Keratinocyte (primary cell): ENCODE data around the gene BBS2. TPM values are rescaled to one million over a fixed set of nuclear protein-coding genes. Genes with fewer than 3 reads are reported as not detected.

Experiments used
- DNase-seq: peaks from one replicate; pipeline ENCODE4 v3.0.0-alpha.2; 2011; ENCODE audit warnings: low read depth, missing footprints, low spot score
- FAIRE-seq: peaks from 2 replicates; lab custom pipeline; 2011; peaks lifted over from hg19 to GRCh38; lab: Jason Lieb, UNC
- H2AFZ ChIP-seq: 2 replicates; pipeline ENCODE4 v1.6.0; 2012; ENCODE audit warnings: low read length, control low read depth, inconsistent platforms; ENCODE audit not compliant: control insufficient read depth
- H3K27ac ChIP-seq: 2 replicates; pipeline ENCODE4 v1.5.1; 2011; ENCODE audit warnings: low read length; ENCODE audit not compliant: control insufficient read depth, insufficient read depth
- H3K27me3 ChIP-seq: 3 replicates; pipeline ENCODE4 v1.6.0; 2011; ENCODE audit warnings: low read length; ENCODE audit not compliant: control insufficient read depth, insufficient read depth; ENCODE audit errors: extremely low read depth
- H3K36me3 ChIP-seq, 2 experiments: 2 replicates in 1 of 2; 3 replicates in 1 of 2; pipeline ENCODE4 v1.5.1; 2011; ENCODE audit warnings: low read length in 2 of 2, mild to moderate bottlenecking in 1 of 2; ENCODE audit not compliant: control insufficient read depth in 2 of 2, insufficient read depth in 2 of 2; ENCODE audit errors: extremely low read depth in 1 of 2
- H3K4me1 ChIP-seq: 3 replicates; pipeline ENCODE4 v1.5.1; 2011; ENCODE audit warnings: low read length; ENCODE audit not compliant: control insufficient read depth, insufficient read depth; ENCODE audit errors: extremely low read depth
- H3K4me2 ChIP-seq: 3 replicates; pipeline ENCODE4 v1.6.0; 2011; ENCODE audit warnings: low read depth, low read length; ENCODE audit not compliant: control insufficient read depth, insufficient read depth; ENCODE audit errors: extremely low read depth
- H3K4me3 ChIP-seq, 3 experiments: fragments of 200-600 bp in 1 of 3; sonication (generic) in 1 of 3; 2 replicates in 2 of 3; 3 replicates in 1 of 3; pipeline ENCODE4 v1.5.1; 2011 to 2016; ENCODE audit warnings: low read length in 3 of 3, mild to moderate bottlenecking in 3 of 3, control low read depth in 2 of 3, inconsistent platforms in 1 of 3, low read depth in 1 of 3, mixed read lengths in 1 of 3, mixed run types in 1 of 3, moderate library complexity in 1 of 3; ENCODE audit not compliant: control insufficient read depth in 2 of 3, insufficient read depth in 2 of 3; ENCODE audit errors: extremely low read depth in 1 of 3
- H3K79me2 ChIP-seq: 2 replicates; pipeline ENCODE4 v1.6.0; 2012; ENCODE audit warnings: low read length; ENCODE audit not compliant: control insufficient read depth, insufficient read depth
- H3K9ac ChIP-seq: 3 replicates; pipeline ENCODE4 v1.6.0; 2011; ENCODE audit warnings: low read length; ENCODE audit not compliant: control insufficient read depth, insufficient read depth; ENCODE audit errors: extremely low read depth
- H3K9me1 ChIP-seq: 3 replicates; pipeline ENCODE4 v1.6.0; 2011; ENCODE audit warnings: low read length; ENCODE audit not compliant: control insufficient read depth, insufficient read depth; ENCODE audit errors: extremely low read depth
- H3K9me3 ChIP-seq: 2 replicates; pipeline ENCODE4 v1.5.1; 2012; ENCODE audit warnings: low read depth, low read length; ENCODE audit not compliant: control insufficient read depth
- H4K20me1 ChIP-seq: 3 replicates; pipeline ENCODE4 v1.6.0; 2011; ENCODE audit warnings: low read length; ENCODE audit not compliant: control insufficient read depth, insufficient read depth; ENCODE audit errors: extremely low read depth
- EZH2 ChIP-seq: IDR thresholded peaks from one replicate; pipeline ENCODE4 v1.6.1; 2012; ENCODE audit warnings: inconsistent platforms, mild to moderate bottlenecking, low read length, moderate library complexity
- dilution Hi-C: fragments of 300-500 bp; cut with MboI; formaldehyde crosslinking; loops from one replicate; pipeline ENCODE4 v1.7.0; 2020; ENCODE audit warnings: low sequenced_read_pairs; ENCODE audit not compliant: extremely low pct_ligation_motif_present
- polyA plus RNA-seq, 5 experiments: library from polyadenylated mRNA; depleted of rRNA in 3 of 5; stranded (reverse) in 3 of 5; stranded (forward) in 1 of 5; unstranded in 1 of 5; fragments of >200 nt; gene quantifications; 1 replicate in 1 of 5; 2 replicates in 3 of 5; 3 replicates in 1 of 5; pipeline versions ENCODE4 v1.2.1 to v1.2.3, GENCODE V29; 2011 to 2012; ENCODE audit warnings: missing spikeins in 2 of 5, low read depth in 1 of 5, low replicate concordance in 1 of 5
- TF ChIP-seq, protein P1 (sequence below), 3 experiments: IDR thresholded peaks in 1 of 3; conservative IDR thresholded peaks in 1 of 3; optimal IDR thresholded peaks in 1 of 3; 2 replicates in 2 of 3; 3 replicates in 1 of 3; pipeline versions ENCODE3 to v1.5.1; 2011; ENCODE audit warnings: low read length in 3 of 3, mild to moderate bottlenecking in 3 of 3, moderate library complexity in 2 of 3, control low read depth in 1 of 3, inconsistent platforms in 1 of 3; ENCODE audit not compliant: insufficient read depth in 2 of 3; ENCODE audit errors: extremely low read depth in 1 of 3

BBS2 gene
- polyA plus RNA-seq, 1 donor (not counting 4 experiments of a cell fraction or from before 2014, with no cell fraction given), result 76.1 TPM

DNA sequence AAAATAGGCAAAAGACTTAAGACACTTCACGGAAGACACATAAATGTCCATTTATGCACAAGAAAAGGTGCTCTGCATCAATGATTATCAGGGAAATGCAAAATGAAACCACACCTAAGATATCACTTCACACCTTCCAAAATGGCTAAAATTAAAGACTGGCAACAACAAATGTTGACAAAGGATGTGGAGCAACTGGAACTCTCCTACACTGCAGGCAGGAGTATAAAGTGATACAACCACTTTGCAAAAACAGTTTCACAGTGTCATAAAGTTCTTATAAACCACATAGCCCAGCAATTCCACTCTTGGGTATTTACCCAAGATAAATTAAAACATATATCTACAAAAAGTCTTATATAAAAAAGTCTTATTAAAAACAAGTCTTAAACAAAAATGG, 7.8 kb downstream of the BBS2 start:
- peaks cover 6% of the 10 kb centered on the region for H3K79me2 ChIP-seq
- dilution Hi-C loops, result no loop called here
- no peak overlapping the region for H3K4me3 ChIP-seq
- no peaks in the 10 kb centered on the region for H4K20me1 ChIP-seq
- H3K36me3 ChIP-seq, result peaks cover 6% of the 10 kb centered on the region in 2 experiments
- FAIRE-seq (no peak), DNase-seq (no peak)
- no peak for TF ChIP-seq EZH2
- TF ChIP-seq, protein P1, sequence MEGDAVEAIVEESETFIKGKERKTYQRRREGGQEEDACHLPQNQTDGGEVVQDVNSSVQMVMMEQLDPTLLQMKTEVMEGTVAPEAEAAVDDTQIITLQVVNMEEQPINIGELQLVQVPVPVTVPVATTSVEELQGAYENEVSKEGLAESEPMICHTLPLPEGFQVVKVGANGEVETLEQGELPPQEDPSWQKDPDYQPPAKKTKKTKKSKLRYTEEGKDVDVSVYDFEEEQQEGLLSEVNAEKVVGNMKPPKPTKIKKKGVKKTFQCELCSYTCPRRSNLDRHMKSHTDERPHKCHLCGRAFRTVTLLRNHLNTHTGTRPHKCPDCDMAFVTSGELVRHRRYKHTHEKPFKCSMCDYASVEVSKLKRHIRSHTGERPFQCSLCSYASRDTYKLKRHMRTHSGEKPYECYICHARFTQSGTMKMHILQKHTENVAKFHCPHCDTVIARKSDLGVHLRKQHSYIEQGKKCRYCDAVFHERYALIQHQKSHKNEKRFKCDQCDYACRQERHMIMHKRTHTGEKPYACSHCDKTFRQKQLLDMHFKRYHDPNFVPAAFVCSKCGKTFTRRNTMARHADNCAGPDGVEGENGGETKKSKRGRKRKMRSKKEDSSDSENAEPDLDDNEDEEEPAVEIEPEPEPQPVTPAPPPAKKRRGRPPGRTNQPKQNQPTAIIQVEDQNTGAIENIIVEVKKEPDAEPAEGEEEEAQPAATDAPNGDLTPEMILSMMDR (optimal IDR thresholded peaks at IDR 0.05 in 1 of 3, IDR thresholded peaks at IDR 0.05 in 1 of 3, conservative IDR thresholded peaks at IDR 0.05 in 1 of 3; ENCODE audit: extremely low read depth in 1 of 3, insufficient read depth in 2 of 3, low read length in 3 of 3), result no peak
- H3K9ac ChIP-seq, result no peak overlapping the region
- no peak overlapping the region for H3K27ac ChIP-seq
- H3K9me3 ChIP-seq, result no peaks in the 10 kb centered on the region
- H3K4me1 ChIP-seq, result peaks cover 18% of the 10 kb centered on the region
- peaks cover 2% of the 10 kb centered on the region for H3K9me1 ChIP-seq
- no peak overlapping the region for H2AFZ ChIP-seq
- H3K4me2 ChIP-seq, result no peak overlapping the region
- H3K27me3 ChIP-seq, result no peaks in the 10 kb centered on the region

- no peak overlapping the region for H2AFZ ChIP-seq
- no peak for FAIRE-seq
- dilution Hi-C loops, result no loop called here
Measured at GRCh38 chr16:56510544-56510943, 9.3 kb downstream of the BBS2 start.

More at GRCh38 chr16:56510544-56510943, 9.3 kb downstream of the BBS2 start:
- no peaks in the 10 kb centered on the region for H4K20me1 ChIP-seq
- H3K4me2 ChIP-seq, result no peak overlapping the region
- no peaks in the 10 kb centered on the region for H3K9me3 ChIP-seq
- H3K4me3 ChIP-seq, result no peak overlapping the region
- H3K79me2 ChIP-seq, result peaks cover 1% of the 10 kb centered on the region
- H3K4me1 ChIP-seq, result peaks cover 22% of the 10 kb centered on the region
- no peaks in the 10 kb centered on the region for H3K27me3 ChIP-seq
- TF ChIP-seq, protein P1 (optimal IDR thresholded peaks at IDR 0.05 in 1 of 3, IDR thresholded peaks at IDR 0.05 in 1 of 3, conservative IDR thresholded peaks at IDR 0.05 in 1 of 3; ENCODE audit: extremely low read depth in 1 of 3, insufficient read depth in 2 of 3, low read length in 3 of 3), result no peak
- TF ChIP-seq EZH2, result no peak
- DNase-seq, result no peak
- peaks cover 2% of the 10 kb centered on the region for H3K9me1 ChIP-seq
- H3K36me3 ChIP-seq, result peaks cover 6 to 9% of the 10 kb centered on the region in 2 experiments
- no peak overlapping the region for H3K9ac ChIP-seq
- H3K27ac ChIP-seq, result no peak overlapping the region
